Spinal cord (tissue), 10 donors: ENCODE results near the gene PTMS. TPM values are rescaled to one million over a fixed set of nuclear protein-coding genes. Genes with fewer than 3 reads are reported as not detected.
"Not testable (repeated sequence)": the region's sequence is repeated elsewhere in the genome, so short reads cannot be mapped to it uniquely, and the experiment has no call there.

ENCODE experiments used
- DNase-seq, 6 donors: peaks; one replicate each; pipeline versions ENCODE4 v3.0.0 to v3.0.0-alpha.2; 2013 to 2015; ENCODE audit warnings: low spot score in 6 of 6, low read depth in 4 of 6
- H3K27ac ChIP-seq: one replicate; pipeline ENCODE4 v1.5.1; 2013; ENCODE audit warnings: low read depth, low read length, control low read depth
- H3K27me3 ChIP-seq: one replicate; pipeline ENCODE4 v1.6.1; 2013; ENCODE audit warnings: low read length; ENCODE audit not compliant: control insufficient read depth, insufficient read depth
- H3K36me3 ChIP-seq: one replicate; pipeline ENCODE4 v1.6.1; 2013; ENCODE audit warnings: low read length; ENCODE audit not compliant: control insufficient read depth, insufficient read depth
- H3K4me1 ChIP-seq: one replicate; pipeline ENCODE4 v1.6.1; 2013; ENCODE audit warnings: low read length; ENCODE audit not compliant: control insufficient read depth, insufficient read depth
- H3K4me3 ChIP-seq: one replicate; pipeline ENCODE4 v1.5.1; 2013; ENCODE audit warnings: low read depth, low read length, control low read depth
- H3K9me3 ChIP-seq: one replicate; pipeline ENCODE4 v1.6.1; 2013; ENCODE audit warnings: low read length; ENCODE audit not compliant: control insufficient read depth, insufficient read depth
- WGBS: methylation state at CpG from one replicate; pipeline ENCODE4 v1.1.5; 2013; ENCODE audit warnings: missing lambda C conversion rate; ENCODE audit not compliant: insufficient coverage; 5-methylcytosine and 5-hydroxymethylcytosine counted together
- polyA plus RNA-seq, 2 donors: library from polyadenylated mRNA; unstranded; fragments of 120-200 nt; gene quantifications; one replicate each; pipeline ENCODE4 v1.2.1, GENCODE V29; 2013; ENCODE audit not compliant: insufficient read length in 2 of 2
- total RNA-seq, 2 donors: library from RNA; depleted of rRNA in 1 of 2; stranded (reverse); fragments of 120-200 nt in 1 of 2; fragments of >200 nt in 1 of 2; gene quantifications; one replicate each; pipeline versions ENCODE4 v1.2.3 to v1.2.4, GENCODE V29; 2013 to 2014
- donor health status: healthy.

Gene PTMS
- total and polyA plus RNA-seq, 4 donors: 50.7 to 927 (median 554) TPM

DNA sequence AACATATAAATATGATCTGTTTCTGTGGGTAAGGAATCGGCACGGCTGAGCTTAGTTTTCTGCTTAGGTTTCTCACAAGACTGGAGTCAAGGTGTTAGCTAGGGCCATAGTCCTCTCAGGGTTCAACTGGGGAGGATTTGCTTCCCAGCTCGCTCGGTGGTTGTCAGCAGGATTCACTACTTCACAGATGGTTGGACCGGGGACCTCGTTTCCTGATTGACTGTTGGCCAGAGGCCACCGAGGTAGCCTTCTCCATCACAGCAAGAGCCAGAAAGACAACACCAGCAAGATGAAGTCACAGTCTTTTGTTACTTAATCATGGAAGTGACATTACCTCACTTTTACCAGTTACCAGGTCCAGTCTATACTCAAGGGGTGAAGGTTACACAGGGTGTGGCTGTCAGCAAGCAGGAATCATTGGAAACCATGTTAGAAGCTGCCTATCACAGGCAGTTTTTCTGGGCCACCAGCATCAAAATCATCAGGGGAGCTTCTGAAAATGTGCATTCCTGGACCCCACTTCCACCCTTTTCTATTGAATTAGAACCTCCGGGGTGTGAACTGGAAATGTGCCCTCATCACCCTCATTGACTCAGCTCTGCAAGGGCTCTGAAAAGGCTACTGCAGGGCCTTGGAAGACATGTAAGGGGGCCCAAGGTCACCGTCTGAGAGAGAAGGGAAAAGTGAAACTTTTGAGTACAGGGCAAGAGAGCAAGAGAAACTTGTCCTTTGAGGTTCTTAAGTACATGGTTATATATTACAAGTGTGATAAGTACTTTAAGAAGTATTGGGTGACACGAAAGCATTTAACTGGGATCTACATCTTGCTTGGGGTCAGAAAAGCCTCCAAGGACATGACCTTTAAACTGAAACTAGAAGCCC lies 31.4 kb upstream of the PTMS start:
- Histone ChIP-seq H3K36me3 (peaks cover 28% of the 10 kb centered on the region), H3K27ac (no peak overlapping the region), H3K27me3 (no peaks in the 10 kb centered on the region), H3K9me3 (no peaks in the 10 kb centered on the region), H3K4me3 (no peak overlapping the region), H3K4me1 (no peaks in the 10 kb centered on the region)
- 80% methylated on average over 8 of the region's 10 CpGs for WGBS
- DNase-seq: no peak

DNA sequence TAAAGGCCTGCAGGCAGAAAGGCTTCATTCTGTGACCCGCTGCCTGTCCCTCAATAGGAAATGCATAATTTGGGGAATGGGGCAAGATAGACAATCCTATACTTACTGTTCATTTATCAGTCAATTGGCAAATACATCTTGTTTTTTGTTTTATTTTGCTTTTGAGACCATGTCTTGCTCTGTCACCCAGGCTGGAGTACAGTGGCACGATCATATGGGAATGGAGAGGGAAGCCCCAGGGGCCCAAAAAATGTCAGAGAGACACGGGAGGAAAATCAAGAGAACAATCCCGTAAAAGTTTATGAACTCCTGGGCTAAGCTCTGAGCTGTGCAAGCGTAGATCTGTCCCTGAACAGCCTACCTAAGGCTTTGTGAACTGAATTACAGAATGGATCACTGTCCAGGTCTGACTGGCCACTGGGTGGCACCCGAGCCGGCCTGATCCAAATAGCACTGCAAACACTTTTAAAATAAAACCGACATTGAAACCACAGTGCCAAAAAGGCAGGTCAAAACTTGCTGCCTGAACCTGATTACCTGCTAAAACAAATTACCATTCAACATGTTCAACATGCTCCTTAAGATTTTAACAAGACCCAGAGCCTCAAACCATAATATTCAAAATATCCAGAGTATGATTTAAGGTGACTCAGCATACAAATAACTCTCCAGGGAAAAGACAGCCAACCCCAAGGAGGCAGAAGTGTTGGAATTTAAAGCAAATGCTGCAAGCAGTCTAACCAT lies 30.5 kb upstream of the PTMS start:
- WGBS: 41% methylated on average over 7 of the region's 8 CpGs
- DNase-seq: peak in 3 of 6 donors; percentile 48 to 88 (median 72)
- H3K36me3 ChIP-seq: peaks cover 19% of the 10 kb centered on the region
- H3K4me3 ChIP-seq: no peak overlapping the region
- no peaks in the 10 kb centered on the region for H3K4me1 ChIP-seq
- no peaks in the 10 kb centered on the region for H3K9me3 ChIP-seq
- H3K27me3 ChIP-seq: no peaks in the 10 kb centered on the region
- no peak overlapping the region for H3K27ac ChIP-seq

DNA sequence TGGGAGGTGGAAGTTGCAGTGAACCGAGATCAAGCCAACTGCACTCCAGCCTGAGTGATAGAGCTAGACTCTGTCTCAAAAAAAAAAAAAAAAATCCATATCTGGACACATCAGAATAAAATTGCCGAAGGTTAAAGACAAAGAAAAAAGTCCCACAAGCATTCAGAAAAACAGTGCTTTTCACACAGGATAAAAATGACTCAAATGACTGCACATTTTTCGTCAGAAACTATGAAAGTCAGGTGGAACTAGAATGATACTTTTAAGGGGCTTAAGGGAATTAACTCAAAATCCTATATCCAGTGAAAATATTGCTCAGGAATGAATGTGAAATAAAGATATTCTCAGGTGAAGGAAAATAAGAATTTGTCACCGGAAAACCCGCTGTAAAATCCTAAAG lies 29.4 kb upstream of the PTMS start:
- no peaks in the 10 kb centered on the region for H3K27me3 ChIP-seq
- H3K4me1 ChIP-seq: no peaks in the 10 kb centered on the region
- peaks cover 9% of the 10 kb centered on the region for H3K36me3 ChIP-seq
- no peak for DNase-seq
- H3K27ac ChIP-seq: no peak overlapping the region
- WGBS: no CpG with 5 or more reads among the region's 5 CpGs
- H3K4me3 ChIP-seq: no peak overlapping the region
- H3K9me3 ChIP-seq: no peaks in the 10 kb centered on the region

DNA sequence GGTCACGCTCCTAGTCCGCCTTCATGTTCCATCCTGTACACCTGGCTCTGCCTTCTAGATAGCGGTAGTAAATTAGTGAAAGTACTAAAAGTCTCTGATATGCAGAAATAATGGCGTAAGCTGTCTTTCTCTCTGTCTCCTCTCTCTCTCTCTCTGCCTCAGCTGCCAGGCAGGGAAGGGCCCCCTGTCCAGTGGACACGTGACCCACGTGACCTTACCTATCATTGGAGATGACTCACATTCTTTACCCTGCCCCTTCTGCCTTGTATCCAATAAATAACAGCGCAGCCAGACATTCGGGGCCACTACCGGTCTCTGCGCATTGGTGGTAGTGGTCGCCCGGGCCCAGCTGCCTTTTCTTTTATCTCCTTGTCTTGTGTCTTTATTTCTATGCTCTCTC lies 24.1 kb upstream of the PTMS start:
- H3K4me3 ChIP-seq, H3K4me1 ChIP-seq, H3K27ac ChIP-seq, DNase-seq, H3K9me3 ChIP-seq, H3K27me3 ChIP-seq: not testable (repeated sequence)
- WGBS: 89% methylated on average over 5 of the region's 12 CpGs
- peaks cover 13% of the 10 kb centered on the region for H3K36me3 ChIP-seq

DNA sequence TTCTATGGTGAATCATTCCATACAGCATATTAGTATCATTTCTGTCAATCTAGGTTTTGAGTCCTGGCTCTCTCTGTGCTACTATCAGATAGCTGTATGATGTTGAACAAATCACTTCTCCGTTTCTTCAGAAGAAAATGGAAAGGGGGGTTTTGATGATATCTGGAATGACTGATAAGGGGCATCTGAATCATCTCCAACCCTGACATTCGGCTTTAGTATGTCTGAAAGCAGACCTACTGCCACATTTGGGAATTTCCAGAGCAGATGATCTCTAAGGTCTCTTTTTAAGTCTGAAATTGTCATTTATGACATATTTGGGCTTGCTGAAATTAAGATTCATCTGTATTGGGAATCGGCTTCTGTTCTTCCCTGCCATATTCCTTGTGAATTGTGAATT lies 23.3 kb upstream of the PTMS start:
- peaks cover 20% of the 10 kb centered on the region for H3K36me3 ChIP-seq
- no peak overlapping the region for H3K27ac ChIP-seq
- no peak for DNase-seq
- H3K9me3 ChIP-seq: no peaks in the 10 kb centered on the region
- no peaks in the 10 kb centered on the region for H3K4me1 ChIP-seq
- 90% methylated on average over 2 of the region's 3 CpGs for WGBS
- H3K27me3 ChIP-seq: no peaks in the 10 kb centered on the region
- H3K4me3 ChIP-seq: no peak overlapping the region

DNA sequence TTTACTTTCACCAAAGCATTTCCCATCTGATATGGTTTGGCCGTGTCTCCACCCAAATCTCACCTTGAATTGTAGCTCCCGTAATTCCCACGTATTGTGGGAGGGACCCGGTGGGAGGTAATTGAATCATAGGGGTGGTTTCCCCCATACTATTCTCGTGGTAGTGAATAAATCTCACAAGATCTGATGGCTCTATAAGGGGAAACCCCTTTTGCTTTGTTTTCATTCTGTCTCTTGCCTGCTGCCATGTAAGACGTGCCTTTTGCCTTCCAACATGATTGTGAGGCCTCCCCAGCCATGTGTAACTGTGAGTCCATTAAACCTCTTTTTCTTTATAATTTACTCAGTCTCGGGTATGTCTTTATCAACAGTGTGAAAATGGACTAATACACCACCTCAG lies 22.9 kb upstream of the PTMS start:
- WGBS: 83% methylated on average over 1 of the region's 7 CpGs
- not testable (repeated sequence) for DNase-seq, H3K27ac ChIP-seq, H3K4me1 ChIP-seq, H3K9me3 ChIP-seq, H3K27me3 ChIP-seq, H3K4me3 ChIP-seq
- peaks cover 25% of the 10 kb centered on the region for H3K36me3 ChIP-seq

DNA sequence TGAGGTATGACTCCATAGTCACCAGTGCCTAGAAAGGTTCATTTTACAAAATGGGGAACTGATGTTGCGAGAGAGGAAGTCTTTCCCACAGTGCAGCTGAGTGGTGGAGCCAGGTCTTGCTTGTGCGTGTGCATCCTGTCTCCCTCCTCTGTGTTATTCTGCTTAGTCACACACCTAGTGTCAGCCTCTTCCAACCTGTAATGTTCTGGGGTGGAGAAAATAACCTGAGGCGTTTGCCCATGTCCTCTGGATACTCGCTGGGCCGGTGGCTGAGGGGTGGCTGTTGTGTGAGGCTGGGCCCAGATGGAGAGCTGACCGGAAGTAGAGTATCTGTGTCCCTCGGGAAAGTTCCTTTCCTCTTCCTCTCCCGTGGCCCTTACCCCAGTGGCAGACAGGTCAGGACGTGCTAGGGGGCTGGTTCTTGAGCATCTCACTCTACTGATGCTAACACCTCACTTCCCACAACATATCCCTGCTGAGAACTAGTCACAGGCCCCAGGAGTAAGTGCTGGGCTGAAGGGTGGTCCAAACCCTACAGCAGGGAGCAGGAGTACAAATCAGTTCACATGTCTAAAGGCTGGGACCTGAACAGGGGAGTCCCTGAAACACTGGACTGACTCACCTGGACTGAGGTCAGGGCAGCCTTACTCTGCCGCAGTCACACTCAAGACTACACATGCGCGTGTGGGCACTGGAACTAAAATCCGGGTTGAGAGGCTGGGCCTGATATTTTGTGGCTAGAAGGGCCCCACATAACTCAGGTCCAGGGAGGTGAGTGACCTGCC lies 20.2 kb upstream of the PTMS start:
- peaks cover 51% of the 10 kb centered on the region for H3K36me3 ChIP-seq
- H3K27me3 ChIP-seq: no peaks in the 10 kb centered on the region
- H3K9me3 ChIP-seq: no peaks in the 10 kb centered on the region
- H3K4me1 ChIP-seq: no peaks in the 10 kb centered on the region
- no peak overlapping the region for H3K27ac ChIP-seq
- no peak overlapping the region for H3K4me3 ChIP-seq
- WGBS: 85% methylated on average over 8 of the region's 13 CpGs
- no peak for DNase-seq

DNA sequence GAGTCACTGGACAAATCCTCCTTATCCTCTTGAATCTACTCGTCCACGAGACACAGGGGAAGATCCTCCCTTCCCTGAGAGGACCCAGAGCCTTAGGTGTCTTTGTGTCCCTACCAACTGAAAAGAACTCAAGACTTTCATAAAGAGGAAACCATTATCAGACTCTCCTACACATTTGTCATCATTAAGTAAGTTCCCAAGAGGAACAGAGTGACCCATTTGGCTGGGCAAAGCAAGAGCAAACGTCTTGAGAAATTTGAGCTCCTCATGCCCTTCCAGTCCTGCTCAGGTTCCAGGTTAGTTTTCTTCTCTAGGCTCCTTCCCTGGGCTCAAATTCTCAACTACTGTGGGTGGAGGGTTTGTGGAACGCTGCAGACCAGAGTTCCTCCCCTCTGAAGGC lies 18.9 kb upstream of the PTMS start:
- no peak for DNase-seq
- H3K36me3 ChIP-seq: peaks cover 61% of the 10 kb centered on the region
- no peak overlapping the region for H3K27ac ChIP-seq
- H3K27me3 ChIP-seq: no peaks in the 10 kb centered on the region
- H3K4me1 ChIP-seq: peaks cover 7% of the 10 kb centered on the region
- H3K4me3 ChIP-seq: no peak overlapping the region
- 88% methylated on average over 3 of the region's 4 CpGs for WGBS
- H3K9me3 ChIP-seq: no peaks in the 10 kb centered on the region

DNA sequence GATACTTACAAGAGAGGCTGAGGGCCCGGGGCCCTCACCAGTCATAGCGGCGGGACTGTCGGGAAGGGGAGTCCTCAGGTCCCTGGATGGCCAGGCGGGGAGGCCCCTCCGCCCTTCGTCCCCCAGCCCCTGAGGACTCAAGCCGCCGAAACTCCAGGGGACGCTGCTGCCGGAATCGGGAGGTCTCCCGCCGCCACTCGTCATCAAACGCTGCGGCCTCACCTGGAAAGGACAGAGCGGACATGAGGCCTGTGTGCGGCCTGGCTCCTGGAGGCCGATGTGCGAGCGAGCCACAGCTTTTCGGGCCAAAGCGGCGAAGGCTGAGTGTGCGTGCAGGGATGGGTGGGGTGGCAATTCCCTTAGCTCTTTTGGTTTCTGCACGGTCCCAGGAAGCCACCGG lies 17.4 kb upstream of the PTMS start:
- WGBS: 96% methylated on average over 21 of the region's 28 CpGs

More for the DNA sequence above, 17.4 kb upstream of the PTMS start:
- peaks cover 15% of the 10 kb centered on the region for H3K4me1 ChIP-seq
- no peak for DNase-seq
- H3K27me3 ChIP-seq: no peaks in the 10 kb centered on the region
- H3K27ac ChIP-seq: no peak overlapping the region
- no peaks in the 10 kb centered on the region for H3K9me3 ChIP-seq
- no peak overlapping the region for H3K4me3 ChIP-seq
- peaks cover 61% of the 10 kb centered on the region for H3K36me3 ChIP-seq
